BE2C (cell line): ENCODE results near the gene GPC4. TPM values are rescaled to one million over a fixed set of nuclear protein-coding genes. Genes with fewer than 3 reads are reported as not detected.

Source experiments
- DNase-seq: peaks from one replicate; pipeline ENCODE4 v3.0.0-alpha.2; 2020
- H3K27me3 ChIP-seq: fragments of 250-450 bp; sonication (Bioruptor Pico); 2 replicates; pipeline ENCODE4 v1.5.1; 2020; ENCODE audit warnings: mild to moderate bottlenecking
- H3K36me3 ChIP-seq: fragments of 250-450 bp; sonication (Bioruptor Pico); 2 replicates; pipeline ENCODE4 v1.5.1; 2020; ENCODE audit warnings: mild to moderate bottlenecking
- H3K4me1 ChIP-seq: fragments of 250-450 bp; sonication (Bioruptor Pico); 2 replicates; pipeline ENCODE4 v1.5.1; 2020
- H3K4me3 ChIP-seq: 2 replicates; pipeline ENCODE4 v1.5.1; 2011; ENCODE audit warnings: low read depth, low read length
- H3K9me3 ChIP-seq: fragments of 250-450 bp; sonication (Bioruptor Pico); 2 replicates; pipeline ENCODE4 v1.5.1; 2020
- polyA plus RNA-seq: library from polyadenylated mRNA; unstranded; fragments of >200 nt; gene quantifications from one replicate; pipeline ENCODE4 v1.2.1, GENCODE V29; 2012; ENCODE audit warnings: low read depth, missing spikeins; ENCODE audit not compliant: insufficient read length, insufficient read depth
- TF ChIP-seq, protein P1 (sequence below): IDR thresholded peaks from 2 replicates; pipeline ENCODE4 v1.5.1; 2012; ENCODE audit warnings: mild to moderate bottlenecking, low read depth, low read length

Gene GPC4
- not detected for polyA plus RNA-seq

- H3K4me3 ChIP-seq: no peak within 1 kb of the TSS
- H3K4me1 ChIP-seq: no peaks in the 10 kb centered on the region
- peaks cover 15% of the 10 kb centered on the region for H3K27me3 ChIP-seq
- H3K36me3 ChIP-seq: no peaks in the 10 kb centered on the region
- H3K9me3 ChIP-seq: no peaks in the 10 kb centered on the region
- no peak for DNase-seq
- TF ChIP-seq, protein P1, sequence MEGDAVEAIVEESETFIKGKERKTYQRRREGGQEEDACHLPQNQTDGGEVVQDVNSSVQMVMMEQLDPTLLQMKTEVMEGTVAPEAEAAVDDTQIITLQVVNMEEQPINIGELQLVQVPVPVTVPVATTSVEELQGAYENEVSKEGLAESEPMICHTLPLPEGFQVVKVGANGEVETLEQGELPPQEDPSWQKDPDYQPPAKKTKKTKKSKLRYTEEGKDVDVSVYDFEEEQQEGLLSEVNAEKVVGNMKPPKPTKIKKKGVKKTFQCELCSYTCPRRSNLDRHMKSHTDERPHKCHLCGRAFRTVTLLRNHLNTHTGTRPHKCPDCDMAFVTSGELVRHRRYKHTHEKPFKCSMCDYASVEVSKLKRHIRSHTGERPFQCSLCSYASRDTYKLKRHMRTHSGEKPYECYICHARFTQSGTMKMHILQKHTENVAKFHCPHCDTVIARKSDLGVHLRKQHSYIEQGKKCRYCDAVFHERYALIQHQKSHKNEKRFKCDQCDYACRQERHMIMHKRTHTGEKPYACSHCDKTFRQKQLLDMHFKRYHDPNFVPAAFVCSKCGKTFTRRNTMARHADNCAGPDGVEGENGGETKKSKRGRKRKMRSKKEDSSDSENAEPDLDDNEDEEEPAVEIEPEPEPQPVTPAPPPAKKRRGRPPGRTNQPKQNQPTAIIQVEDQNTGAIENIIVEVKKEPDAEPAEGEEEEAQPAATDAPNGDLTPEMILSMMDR: no peak
These were observed at the start of gene GPC4 for GRCh38 chrX:133415276-133416105. GPC4 (minus strand) TSS chrX:133415489; CDS start chrX:133414965, 524 bp downstream.

- no peaks in the 10 kb centered on the region for H3K9me3 ChIP-seq
- no peak for DNase-seq
- no peaks in the 10 kb centered on the region for H3K4me1 ChIP-seq
- H3K4me3 ChIP-seq: no peak overlapping the region
- TF ChIP-seq, protein P1: no peak
- H3K36me3 ChIP-seq: no peaks in the 10 kb centered on the region
- H3K27me3 ChIP-seq: no peaks in the 10 kb centered on the region
These were observed 45.9 kb upstream of the GPC4 start for GRCh38 chrX:133461231-133461630.

- DNase-seq: no peak
- H3K4me3 ChIP-seq: no peak overlapping the region
- H3K4me1 ChIP-seq: no peaks in the 10 kb centered on the region
- no peaks in the 10 kb centered on the region for H3K36me3 ChIP-seq
- no peaks in the 10 kb centered on the region for H3K9me3 ChIP-seq
- TF ChIP-seq, protein P1: no peak
- H3K27me3 ChIP-seq: no peaks in the 10 kb centered on the region
These were observed 39.6 kb upstream of the GPC4 start for GRCh38 chrX:133454924-133455323.

GRCh38 chrX:133454491-133454914, 39.2 kb upstream of the GPC4 start:
- Histone ChIP-seq H3K9me3 (no peaks in the 10 kb centered on the region), H3K4me3 (no peak overlapping the region), H3K27me3 (no peaks in the 10 kb centered on the region), H3K36me3 (no peaks in the 10 kb centered on the region), H3K4me1 (no peaks in the 10 kb centered on the region)
- DNase-seq: no peak
- TF ChIP-seq, protein P1: no peak

GRCh38 chrX:133448512-133449076, 33.3 kb upstream of the GPC4 start:
- no peaks in the 10 kb centered on the region for H3K27me3 ChIP-seq
- TF ChIP-seq, protein P1: no peak
- no peaks in the 10 kb centered on the region for H3K9me3 ChIP-seq
- no peaks in the 10 kb centered on the region for H3K36me3 ChIP-seq
- no peak overlapping the region for H3K4me3 ChIP-seq
- no peaks in the 10 kb centered on the region for H3K4me1 ChIP-seq
- no peak for DNase-seq
